HL-60/S4 (cell line): ENCODE measurements around the gene ARHGAP1.

Source experiments
- in situ Hi-C: fragments of 300-500 bp; cut with MboI; formaldehyde crosslinking; loops from 2 replicates; pipeline ENCODE4 v1.14.3; 2022; ENCODE audit warnings: low sequenced_read_pairs

The ARHGAP1 gene

GRCh38 chr11:46700241-46701077 lies at the start of gene ARHGAP1, which contains the start of gene ZNF408:
Gene ARHGAP1 (minus strand): TSS chr11:46700619. CDS start chr11:46696107, 4,512 bp downstream.
Gene ZNF408 (plus strand): TSS chr11:46701031. CDS start chr11:46701048, 17 bp downstream.
- in situ Hi-C loops: no loop called here

DNA sequence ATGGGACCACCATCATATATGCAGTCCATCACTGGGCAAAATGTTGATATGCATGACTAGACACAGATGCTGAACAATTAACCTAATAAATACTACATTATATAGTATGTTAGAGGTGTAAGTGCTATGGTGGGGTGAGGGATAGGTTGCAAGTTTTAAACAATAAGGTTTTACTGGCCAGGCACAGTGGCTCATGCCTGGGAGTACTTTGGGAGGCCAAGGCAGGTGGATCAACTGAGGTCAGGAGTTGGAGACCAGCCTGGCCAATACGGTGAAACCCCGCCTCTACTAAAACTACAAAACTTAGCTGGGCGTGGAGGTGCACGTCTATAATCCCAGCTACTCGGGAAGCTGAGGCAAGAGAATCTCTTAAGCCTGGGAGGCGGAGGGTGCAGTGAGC lies 46.7 kb upstream of the ARHGAP1 start:
- in situ Hi-C loops: no loop called here

GRCh38 chr11:46745995-46746394 lies 45.6 kb upstream of the ARHGAP1 start:
- in situ Hi-C loops: no loop called here

GRCh38 chr11:46745328-46745727 lies 44.9 kb upstream of the ARHGAP1 start:
- in situ Hi-C loops: no loop called here

- in situ Hi-C loops: no loop called here
Observed at GRCh38 chr11:46743693-46744339, 43.4 kb upstream of the ARHGAP1 start.

DNA sequence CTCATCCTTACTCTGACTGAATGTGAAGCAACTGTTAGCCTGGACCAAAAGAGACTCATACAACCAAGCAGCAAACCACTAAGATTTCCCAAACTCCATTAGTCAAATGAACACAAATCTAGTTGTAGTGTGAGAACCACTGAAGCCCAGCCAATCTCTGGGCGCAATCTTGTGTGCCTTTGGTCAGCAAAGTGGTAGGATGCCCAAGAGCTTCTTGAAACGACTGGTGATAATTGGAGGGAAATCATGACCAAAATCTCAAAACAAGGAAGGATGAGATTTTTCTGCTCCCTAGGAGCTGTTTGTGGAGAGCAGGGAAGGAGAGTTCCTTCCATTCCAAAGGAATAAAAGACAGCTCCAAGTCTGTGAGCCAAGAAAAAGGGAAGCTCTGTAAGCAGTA lies 42.6 kb upstream of the ARHGAP1 start:
- in situ Hi-C loops: no loop called here

- in situ Hi-C loops: no loop called here
Observed at GRCh38 chr11:46741600-46742484, 41.4 kb upstream of the ARHGAP1 start.

DNA sequence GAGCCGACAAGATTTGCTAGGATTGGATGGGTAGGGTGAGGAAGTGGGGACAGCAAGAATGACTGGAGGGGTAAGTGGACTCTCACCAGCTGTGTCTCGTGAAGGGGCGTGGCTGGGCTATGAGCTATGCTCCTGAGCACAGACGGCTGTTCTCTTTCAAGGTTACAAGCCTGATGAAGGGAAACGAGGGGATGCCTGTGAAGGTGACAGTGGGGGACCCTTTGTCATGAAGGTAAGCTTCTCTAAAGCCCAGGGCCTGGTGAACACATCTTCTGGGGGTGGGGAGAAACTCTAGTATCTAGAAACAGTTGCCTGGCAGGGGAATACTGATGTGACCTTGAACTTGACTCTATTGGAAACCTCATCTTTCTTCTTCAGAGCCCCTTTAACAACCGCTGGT lies 38.5 kb upstream of the ARHGAP1 start:
- in situ Hi-C loops: no loop called here

GRCh38 chr11:46737699-46738098 lies 37.3 kb upstream of the ARHGAP1 start:
- in situ Hi-C loops: no loop called here

DNA sequence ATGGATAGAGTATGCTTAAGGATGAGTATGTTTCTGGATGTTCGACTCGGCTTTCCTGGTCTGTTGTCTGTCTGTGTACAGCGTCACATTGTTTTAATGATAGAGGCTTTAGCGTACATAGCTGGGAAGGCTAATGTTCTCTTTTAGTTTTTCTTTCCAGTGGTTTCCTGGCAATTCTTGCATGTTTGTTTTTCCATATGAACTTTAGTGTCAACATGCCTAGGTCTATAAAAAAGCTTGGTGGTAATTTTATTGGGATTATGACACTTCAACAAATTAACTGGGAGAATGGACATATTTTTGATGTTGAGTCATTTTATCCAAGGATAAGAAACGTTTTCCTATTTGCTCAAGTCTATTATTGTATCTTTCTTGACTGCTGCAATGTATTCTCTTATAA lies 36.2 kb upstream of the ARHGAP1 start:
- in situ Hi-C loops: no loop called here

GRCh38 chr11:46736146-46736545 lies 35.7 kb upstream of the ARHGAP1 start:
- in situ Hi-C loops: no loop called here

DNA sequence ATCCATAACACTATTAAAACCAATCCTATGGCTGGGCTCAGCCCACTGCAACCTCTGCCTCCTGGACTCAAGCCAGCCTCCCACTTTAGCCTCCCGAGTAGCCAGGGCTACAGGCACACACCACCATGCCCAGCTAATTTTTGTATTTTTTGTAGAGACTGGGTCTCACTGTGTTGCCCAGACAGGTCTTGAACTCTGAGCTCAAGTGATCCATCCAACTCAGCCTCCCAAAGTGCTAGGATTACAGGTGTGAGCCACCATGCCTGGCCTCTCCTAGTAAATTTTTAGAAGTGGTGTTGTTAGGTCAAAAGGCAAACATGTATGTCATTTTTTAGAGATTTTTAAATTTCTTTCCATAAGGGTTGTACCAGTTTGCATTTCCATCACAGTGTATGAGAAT lies 32.8 kb upstream of the ARHGAP1 start:
- in situ Hi-C loops: no loop called here

DNA sequence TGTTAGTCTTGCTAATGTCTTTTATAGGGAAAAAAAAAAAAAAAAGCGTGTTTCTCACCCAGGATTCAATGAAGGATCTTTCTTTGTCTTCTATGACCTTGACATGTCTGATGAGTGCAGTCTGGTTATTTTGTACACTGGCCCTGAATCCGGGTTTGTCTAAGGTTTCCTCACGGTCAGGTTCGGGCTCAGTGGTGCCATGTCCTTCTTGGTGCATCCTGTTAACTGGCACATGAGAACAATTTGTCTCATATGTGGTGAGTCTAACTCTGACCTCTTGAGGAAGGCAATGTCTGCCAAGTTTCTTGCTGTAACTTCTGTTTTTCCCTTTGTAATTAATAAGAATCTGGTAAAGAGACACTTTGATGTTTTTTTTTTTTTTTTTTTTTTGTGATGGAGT lies 31.1 kb upstream of the ARHGAP1 start:
- in situ Hi-C loops: no loop called here

GRCh38 chr11:46729110-46730027 lies 28.9 kb upstream of the ARHGAP1 start:
- in situ Hi-C loops: loop anchor here (10.0 kb wide), 1 partner anchor 65 kb away; no protein-coding TSS in a partner anchor

DNA sequence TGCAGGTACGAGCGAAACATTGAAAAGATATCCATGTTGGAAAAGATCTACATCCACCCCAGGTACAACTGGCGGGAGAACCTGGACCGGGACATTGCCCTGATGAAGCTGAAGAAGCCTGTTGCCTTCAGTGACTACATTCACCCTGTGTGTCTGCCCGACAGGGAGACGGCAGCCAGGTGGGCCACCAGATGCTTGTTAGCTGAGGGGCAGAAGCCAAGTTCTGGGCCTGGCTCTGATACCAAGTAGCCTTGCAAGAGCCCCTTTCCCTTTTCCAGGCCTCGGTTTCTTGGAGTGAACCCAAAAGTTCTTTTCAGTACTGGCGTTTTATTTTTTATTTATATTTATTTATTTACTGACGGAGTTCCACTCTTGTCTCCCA lies 28.2 kb upstream of the ARHGAP1 start:
- in situ Hi-C loops: loop anchor here (10.0 kb wide), 1 partner anchor 64 kb away; no protein-coding TSS in a partner anchor

DNA sequence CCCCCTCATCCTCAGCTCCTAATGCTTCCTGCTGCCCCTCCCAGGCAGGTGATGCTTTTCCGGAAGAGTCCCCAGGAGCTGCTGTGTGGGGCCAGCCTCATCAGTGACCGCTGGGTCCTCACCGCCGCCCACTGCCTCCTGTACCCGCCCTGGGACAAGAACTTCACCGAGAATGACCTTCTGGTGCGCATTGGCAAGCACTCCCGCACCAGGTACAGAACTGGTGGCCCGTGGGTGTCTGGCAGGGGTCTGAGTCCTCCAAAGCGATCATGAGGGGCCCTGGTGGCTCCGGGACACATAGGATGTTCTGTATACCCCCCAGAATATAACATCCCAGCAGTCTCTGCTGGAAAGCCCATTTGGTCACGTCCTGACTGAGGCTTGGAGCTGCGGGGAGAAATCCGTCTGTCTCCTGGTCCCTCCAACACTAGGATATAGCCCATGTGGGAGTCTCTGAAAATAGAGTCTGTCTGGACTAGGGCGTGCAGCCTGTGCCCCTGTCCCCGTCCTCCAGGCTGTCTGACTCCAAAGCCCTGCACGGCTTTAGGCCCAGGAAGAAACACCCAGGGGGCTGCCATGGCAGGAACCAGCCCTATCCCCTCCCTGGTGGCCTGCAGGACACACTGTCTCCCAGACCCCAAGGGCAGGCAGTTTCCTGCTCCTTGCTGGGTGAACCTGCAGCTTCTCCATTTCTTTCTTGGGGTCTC lies 27.7 kb upstream of the ARHGAP1 start:
- in situ Hi-C loops: loop anchor here (10.0 kb wide), 1 partner anchor 63 kb away; no protein-coding TSS in a partner anchor

DNA sequence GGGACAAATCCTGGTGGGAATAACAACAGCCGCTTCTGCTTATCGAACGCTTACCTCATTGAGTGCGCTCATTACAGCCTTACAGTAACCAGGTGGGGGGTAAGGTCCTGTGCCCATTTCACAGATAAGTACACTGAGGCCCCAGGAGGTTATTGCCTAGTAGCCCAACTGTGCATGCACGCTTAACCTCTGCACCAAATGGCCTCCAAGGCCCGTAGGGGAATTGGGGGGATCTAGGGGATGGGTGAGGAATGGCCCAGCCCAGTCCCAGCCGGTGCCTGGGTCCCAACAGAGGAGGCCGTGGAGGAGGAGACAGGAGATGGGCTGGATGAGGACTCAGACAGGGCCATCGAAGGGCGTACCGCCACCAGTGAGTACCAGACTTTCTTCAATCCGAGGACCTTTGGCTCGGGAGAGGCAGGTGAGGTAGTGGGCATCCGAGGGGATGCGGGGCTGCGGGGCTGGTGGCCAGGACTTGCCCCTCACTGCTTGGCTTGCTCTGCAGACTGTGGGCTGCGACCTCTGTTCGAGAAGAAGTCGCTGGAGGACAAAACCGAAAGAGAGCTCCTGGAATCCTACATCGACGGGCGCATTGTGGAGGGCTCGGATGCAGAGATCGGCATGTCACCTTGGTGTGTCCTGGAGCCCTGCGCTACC lies 25.9 kb upstream of the ARHGAP1 start:
- in situ Hi-C loops: loop anchor here (10.0 kb wide), 1 partner anchor 62 kb away; no protein-coding TSS in a partner anchor

GRCh38 chr11:46725338-46726205 lies 25.2 kb upstream of the ARHGAP1 start:
- in situ Hi-C loops: loop anchor here (10.0 kb wide), 1 partner anchor 61 kb away; no protein-coding TSS in a partner anchor
